Mononuclear cell (primary cell): Measurements from ENCODE around the gene GSG1L2. TPM values are rescaled to one million over a fixed set of nuclear protein-coding genes. Genes with fewer than 3 reads are reported as not detected.

ENCODE experiments used
- H3K27me3 ChIP-seq: 2 replicates; pipeline ENCODE4 v1.6.0; 2011; ENCODE audit warnings: low read length, control low read depth; ENCODE audit not compliant: insufficient read depth
- H3K4me1 ChIP-seq: 2 replicates; pipeline ENCODE4 v1.5.1; 2011; ENCODE audit warnings: mild to moderate bottlenecking, low read length, control low read depth; ENCODE audit not compliant: insufficient read depth
- H3K4me3 ChIP-seq: 2 replicates; pipeline ENCODE4 v1.5.1; 2011; ENCODE audit warnings: mild to moderate bottlenecking, low read length, moderate library complexity
- H3K9me3 ChIP-seq: 2 replicates; pipeline ENCODE4 v1.5.1; 2011; ENCODE audit warnings: low read depth, mild to moderate bottlenecking, control low read depth, low read length
- total RNA-seq: library from RNA; depleted of rRNA; stranded (reverse); fragments of >200 nt; gene quantifications from one replicate; pipeline ENCODE4 v1.2.3, GENCODE V29; 2012

GSG1L2 gene
- not detected for total RNA-seq

GRCh38 chr17:9821921-9822320 is at the start of gene GSG1L2:
TSS of gene GSG1L2 (minus strand) at chr17:9822079. CDS start at chr17:9822071, 8 bp downstream.
- Histone ChIP-seq H3K9me3 (no peaks in the 10 kb centered on the region), H3K4me1 (no peaks in the 10 kb centered on the region), H3K27me3 (no peaks in the 10 kb centered on the region), H3K4me3 (no peak within 1 kb of the TSS)

GRCh38 chr17:9868552-9868951 is 46.7 kb upstream of the GSG1L2 start:
- Histone ChIP-seq H3K9me3 (no peaks in the 10 kb centered on the region), H3K27me3 (no peaks in the 10 kb centered on the region), H3K4me1 (no peaks in the 10 kb centered on the region), H3K4me3 (no peak overlapping the region)

- no peaks in the 10 kb centered on the region for H3K4me1 ChIP-seq
- no peaks in the 10 kb centered on the region for H3K9me3 ChIP-seq
- H3K27me3 ChIP-seq: no peaks in the 10 kb centered on the region
- H3K4me3 ChIP-seq: no peak overlapping the region
These were observed 43.7 kb upstream of the GSG1L2 start for GRCh38 chr17:9865586-9865985.

- H3K9me3 ChIP-seq: peaks cover 6% of the 10 kb centered on the region
- H3K4me3 ChIP-seq: no peak overlapping the region
- no peaks in the 10 kb centered on the region for H3K4me1 ChIP-seq
- no peaks in the 10 kb centered on the region for H3K27me3 ChIP-seq
These were observed 41.1 kb upstream of the GSG1L2 start for GRCh38 chr17:9862949-9863348.

GRCh38 chr17:9862220-9862619 is 40.3 kb upstream of the GSG1L2 start:
- Histone ChIP-seq H3K4me3 (no peak overlapping the region), H3K9me3 (peaks cover 6% of the 10 kb centered on the region), H3K4me1 (no peaks in the 10 kb centered on the region), H3K27me3 (no peaks in the 10 kb centered on the region)

- Histone ChIP-seq H3K27me3 (no peaks in the 10 kb centered on the region), H3K4me1 (no peaks in the 10 kb centered on the region), H3K4me3 (no peak overlapping the region), H3K9me3 (peaks cover 6% of the 10 kb centered on the region)
These were observed 39.0 kb upstream of the GSG1L2 start for GRCh38 chr17:9860851-9861250.

GRCh38 chr17:9859781-9860180 is 37.9 kb upstream of the GSG1L2 start:
- Histone ChIP-seq H3K9me3 (peaks cover 6% of the 10 kb centered on the region), H3K27me3 (no peaks in the 10 kb centered on the region), H3K4me3 (no peak overlapping the region), H3K4me1 (no peaks in the 10 kb centered on the region)

GRCh38 chr17:9855036-9855435 is 33.2 kb upstream of the GSG1L2 start:
- no peaks in the 10 kb centered on the region for H3K4me1 ChIP-seq
- no peaks in the 10 kb centered on the region for H3K27me3 ChIP-seq
- peaks cover 6% of the 10 kb centered on the region for H3K9me3 ChIP-seq
- H3K4me3 ChIP-seq: no peak overlapping the region

- Histone ChIP-seq H3K27me3 (no peaks in the 10 kb centered on the region), H3K4me1 (no peaks in the 10 kb centered on the region), H3K4me3 (no peak overlapping the region), H3K9me3 (peaks cover 6% of the 10 kb centered on the region)
These were observed 32.4 kb upstream of the GSG1L2 start for GRCh38 chr17:9854255-9854654.

- H3K27me3 ChIP-seq: no peaks in the 10 kb centered on the region
These were observed 28.3 kb upstream of the GSG1L2 start for GRCh38 chr17:9850151-9850550.

GRCh38 chr17:9845306-9845705 is 23.4 kb upstream of the GSG1L2 start:
- Histone ChIP-seq H3K4me1 (no peaks in the 10 kb centered on the region), H3K9me3 (no peaks in the 10 kb centered on the region), H3K4me3 (no peak overlapping the region), H3K27me3 (no peaks in the 10 kb centered on the region)

More at GRCh38 chr17:9850151-9850550, 28.3 kb upstream of the GSG1L2 start:
- Histone ChIP-seq H3K4me1 (no peaks in the 10 kb centered on the region), H3K9me3 (no peaks in the 10 kb centered on the region), H3K4me3 (no peak overlapping the region)

GRCh38 chr17:9844153-9844552 is 22.3 kb upstream of the GSG1L2 start:
- Histone ChIP-seq H3K4me1 (no peaks in the 10 kb centered on the region), H3K27me3 (no peaks in the 10 kb centered on the region), H3K4me3 (no peak overlapping the region), H3K9me3 (no peaks in the 10 kb centered on the region)

- Histone ChIP-seq H3K27me3 (no peaks in the 10 kb centered on the region), H3K9me3 (no peaks in the 10 kb centered on the region), H3K4me3 (no peak overlapping the region), H3K4me1 (no peaks in the 10 kb centered on the region)
These were observed 21.5 kb upstream of the GSG1L2 start for GRCh38 chr17:9843152-9844010.

- no peak overlapping the region for H3K4me3 ChIP-seq
- no peaks in the 10 kb centered on the region for H3K9me3 ChIP-seq
- no peaks in the 10 kb centered on the region for H3K27me3 ChIP-seq
- no peaks in the 10 kb centered on the region for H3K4me1 ChIP-seq
These were observed 20.3 kb upstream of the GSG1L2 start for GRCh38 chr17:9842057-9842758.

GRCh38 chr17:9839433-9839832 is 17.6 kb upstream of the GSG1L2 start:
- Histone ChIP-seq H3K4me1 (no peaks in the 10 kb centered on the region), H3K4me3 (no peak overlapping the region), H3K27me3 (no peaks in the 10 kb centered on the region), H3K9me3 (no peaks in the 10 kb centered on the region)
